ENCODE measurements around the gene AFDN. TPM values are rescaled to one million over a fixed set of nuclear protein-coding genes. Genes with fewer than 3 reads are reported as not detected.

Gene AFDN
- total and polyA plus RNA-seq, 10 of the 15 experiments (the other 5 are each of a cell fraction or from before 2014, with no cell fraction given) = 5.7 to 68.2 (median 45.1) TPM

- TF ChIP-seq SUZ12 (IDR thresholded peaks at IDR 0.05; ENCODE audit: unreplicated experiment) = no peak
- no peak for TF ChIP-seq ZNF622 (IDR thresholded peaks at IDR 0.05)
- no peak for TF ChIP-seq ZBED1 (IDR thresholded peaks at IDR 0.05; ENCODE audit: borderline replicate concordance)
- no peak for TF ChIP-seq BHLHE40 (IDR thresholded peaks at IDR 0.05; ENCODE audit: borderline replicate concordance in 1 of 2, low read depth in 2 of 2, low read length in 1 of 2)
- TF ChIP-seq CHD2 (IDR thresholded peaks at IDR 0.05; ENCODE audit: borderline replicate concordance, low read depth, low read length) = no peak
- no peak for TF ChIP-seq ZBTB4 (CRISPR knock-in tag; IDR thresholded peaks at IDR 0.05)
- TF ChIP-seq STAT3 (IDR thresholded peaks at IDR 0.05; ENCODE audit: low read depth, low read length) = no peak
- TF ChIP-seq FOXM1 (IDR thresholded peaks at IDR 0.05; ENCODE audit: low read depth, low read length) = no peak
- TF ChIP-seq RCOR1 (conservative IDR thresholded peaks at IDR 0.05; ENCODE audit: low read depth, low read length) = no peak
Observed at GRCh38 chr6:167803816-167804215, 22.9 kb upstream of the AFDN start (continued).

GRCh38 chr6:167804281-167805013 lies 22.3 kb upstream of the AFDN start:
- no peak for ATAC-seq
- ChIA-PET POLR2A (no interaction called here), CTCF (no interaction called here), SMC1A (ENCODE audit: uncharacterized antibody, unreplicated experiment) (interaction anchor here (1.2 kb wide), 1 partner anchor 104 kb away, joined by 4 read pairs; no protein-coding TSS in a partner anchor), RAD21 (ENCODE audit: unreplicated experiment) (no interaction called here)
- H3K4me1 ChIP-seq (ENCODE audit: control insufficient read depth, insufficient read depth, low read length) = no peaks in the 10 kb centered on the region
- no peaks in the 10 kb centered on the region for H3K36me3 ChIP-seq (ENCODE audit: control insufficient read depth in 2 of 2, insufficient read depth in 2 of 2, low read length in 1 of 2)
- no peaks in the 10 kb centered on the region; a peak in 1 of 4 replicates for H3K27me3 ChIP-seq (replicated peaks in 1 of 2; ENCODE audit: control insufficient read depth in 2 of 2, insufficient read depth in 2 of 2, low read length in 1 of 2)
- no peak for FAIRE-seq
- intact Hi-C loops (cut with micrococcal nuclease; ENCODE audit: unreplicated experiment) (no loop called here), in situ Hi-C loops (cut with MboI) (no loop called here)
- H3K27ac ChIP-seq (ENCODE audit: control insufficient read depth, insufficient read depth) = no peak overlapping the region
- no peak overlapping the region for H3K9ac ChIP-seq (ENCODE audit: control insufficient read depth, insufficient read depth, low read length)
- 51% methylated on average over 22 of the region's 24 CpGs for WGBS (ENCODE audit: insufficient coverage, insufficient replicate concordance, low lambda C conversion rate, missing lambda C conversion rate)
- no peaks in the 10 kb centered on the region; the same call in 1 of the 2 replicates for H4K20me1 ChIP-seq (ENCODE audit: control insufficient read depth, insufficient read depth)
- no peak overlapping the region for H3K4me3 ChIP-seq
- H3K9me3 ChIP-seq (replicated peaks; ENCODE audit: control insufficient read depth, insufficient read depth, low read length) = no peaks in the 10 kb centered on the region
- TF ChIP-seq SREBF2 (IDR thresholded peaks at IDR 0.05; ENCODE audit: low read length) (no peak), RCOR1 (conservative IDR thresholded peaks at IDR 0.05; ENCODE audit: low read depth, low read length) (no peak), SMC3 (IDR thresholded peaks at IDR 0.05; ENCODE audit: borderline replicate concordance, low read length) (no peak), HCFC1 (IDR thresholded peaks at IDR 0.05; ENCODE audit: low read length) (no peak), BMI1 (IDR thresholded peaks at IDR 0.05; ENCODE audit: borderline replicate concordance) (no peak), ZBTB4 (CRISPR knock-in tag; IDR thresholded peaks at IDR 0.05) (no peak)
- H3K79me2 ChIP-seq (ENCODE audit: control insufficient read depth, insufficient read depth, low read length) = no peaks in the 10 kb centered on the region
- no TSS peak for BruUV-seq (replicated peaks)
- no peak overlapping the region for H3K4me2 ChIP-seq (ENCODE audit: control insufficient read depth, insufficient read depth)
- DNase-seq (ENCODE audit: low read depth, low spot score) = no peak
- no peak overlapping the region for H2AFZ ChIP-seq (ENCODE audit: control insufficient read depth, low read depth, low read length)

Measured in GM12878 (cell line).